ENCODE measurements around the gene SLC22A1.
"Not testable (repeated sequence)": the region's sequence is repeated elsewhere in the genome, so short reads cannot be mapped to it uniquely, and the experiment has no call there.

SLC22A1 gene

GRCh38 chr6:160085713-160086505, 35.7 kb upstream of the SLC22A1 start:
- no peaks in the 10 kb centered on the region for H3K9me3 ChIP-seq (ENCODE audit: control insufficient read depth, low read depth, low read length)
- H3K4me3 ChIP-seq (ENCODE audit: low read length): no peak overlapping the region
- H3K27me3 ChIP-seq (ENCODE audit: control insufficient read depth, insufficient read depth, low read length): no peaks in the 10 kb centered on the region
- H3K27ac ChIP-seq (ENCODE audit: low read length): no peak overlapping the region
- H3K9ac ChIP-seq (ENCODE audit: low read length): no peak overlapping the region
- no peaks in the 10 kb centered on the region for H3K4me1 ChIP-seq (ENCODE audit: control insufficient read depth, low read depth, low read length)
- peaks cover 69% of the 10 kb centered on the region for H3K36me3 ChIP-seq (ENCODE audit: control insufficient read depth, low read depth, low read length)

DNA sequence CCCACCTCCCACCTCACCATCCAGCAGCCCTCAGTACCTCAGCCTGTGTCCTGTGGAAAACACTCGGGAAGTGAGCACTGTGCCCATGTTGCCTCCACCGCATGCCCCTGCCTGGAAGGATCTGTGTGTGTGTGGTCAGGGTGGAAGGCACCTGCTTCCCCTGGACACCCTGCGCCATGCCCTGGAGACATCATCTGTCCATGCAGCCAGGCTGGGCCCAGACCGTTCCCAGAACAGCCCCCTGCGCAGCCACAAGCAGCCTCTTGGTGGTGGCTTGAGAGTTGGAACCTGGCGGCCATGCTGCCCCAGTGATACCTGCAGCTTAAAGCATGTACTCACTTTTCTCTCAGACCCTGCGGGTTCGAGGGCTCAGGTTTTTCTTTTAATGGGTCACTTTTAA, 34.9 kb upstream of the SLC22A1 start:
- Histone ChIP-seq H3K36me3 (ENCODE audit: control insufficient read depth, low read depth, low read length) (peaks cover 74% of the 10 kb centered on the region), H3K4me3 (ENCODE audit: low read length) (no peak overlapping the region), H3K27ac (ENCODE audit: low read length) (no peak overlapping the region), H3K27me3 (ENCODE audit: control insufficient read depth, insufficient read depth, low read length) (no peaks in the 10 kb centered on the region), H3K4me1 (ENCODE audit: control insufficient read depth, low read depth, low read length) (no peaks in the 10 kb centered on the region), H3K9ac (ENCODE audit: low read length) (no peak overlapping the region), H3K9me3 (ENCODE audit: control insufficient read depth, low read depth, low read length) (no peaks in the 10 kb centered on the region)

- H3K4me3 ChIP-seq (ENCODE audit: low read length): no peak overlapping the region
- H3K27ac ChIP-seq (ENCODE audit: low read length): no peak overlapping the region
- H3K4me1 ChIP-seq (ENCODE audit: control insufficient read depth, low read depth, low read length): no peaks in the 10 kb centered on the region
- no peaks in the 10 kb centered on the region for H3K27me3 ChIP-seq (ENCODE audit: control insufficient read depth, insufficient read depth, low read length)
- no peaks in the 10 kb centered on the region for H3K9me3 ChIP-seq (ENCODE audit: control insufficient read depth, low read depth, low read length)
- peaks cover 80% of the 10 kb centered on the region for H3K36me3 ChIP-seq (ENCODE audit: control insufficient read depth, low read depth, low read length)
- H3K9ac ChIP-seq (ENCODE audit: low read length): no peak overlapping the region
Observed at GRCh38 chr6:160088069-160088783, 33.4 kb upstream of the SLC22A1 start.

DNA sequence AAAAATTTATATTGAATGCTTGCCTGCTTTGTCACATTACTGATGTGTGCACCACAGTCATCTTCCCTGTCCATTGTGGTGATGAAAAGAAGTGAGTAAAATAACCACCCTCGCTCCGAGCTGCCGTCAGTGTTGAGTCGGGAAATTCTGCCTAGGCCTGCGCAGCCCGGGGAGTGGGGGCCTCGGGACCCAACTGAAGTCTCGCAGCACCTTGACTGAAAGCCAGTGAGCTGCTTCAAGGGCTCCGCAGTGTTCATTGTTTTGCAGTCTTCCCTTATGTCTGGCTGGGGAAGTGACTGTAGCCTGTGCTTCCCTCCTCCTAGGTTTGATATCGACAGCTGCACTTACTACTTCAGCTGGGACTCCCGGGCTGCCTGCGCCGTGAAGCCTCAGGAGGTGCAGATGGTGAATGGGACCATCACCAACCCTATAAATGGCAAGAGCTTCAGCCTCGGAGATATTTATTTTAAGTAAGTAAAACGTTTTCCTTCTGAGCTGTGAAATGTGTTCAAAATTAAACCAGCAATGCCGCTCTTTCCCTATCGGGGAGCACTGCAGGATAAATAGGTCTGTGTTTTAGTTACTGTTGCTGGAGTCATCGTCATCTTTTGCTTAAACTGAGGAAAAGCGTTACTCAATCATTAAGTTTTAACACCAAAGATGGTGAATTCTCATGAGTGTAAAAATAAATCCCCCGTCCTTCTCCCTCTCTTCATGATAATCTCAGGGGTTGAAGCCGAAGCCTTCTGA, 32.7 kb upstream of the SLC22A1 start:
- Histone ChIP-seq H3K36me3 (ENCODE audit: control insufficient read depth, low read depth, low read length) (peaks cover 83% of the 10 kb centered on the region), H3K9ac (ENCODE audit: low read length) (no peak overlapping the region), H3K9me3 (ENCODE audit: control insufficient read depth, low read depth, low read length) (no peaks in the 10 kb centered on the region), H3K27ac (ENCODE audit: low read length) (no peak overlapping the region), H3K4me1 (ENCODE audit: control insufficient read depth, low read depth, low read length) (no peaks in the 10 kb centered on the region), H3K27me3 (ENCODE audit: control insufficient read depth, insufficient read depth, low read length) (no peaks in the 10 kb centered on the region), H3K4me3 (ENCODE audit: low read length) (no peak overlapping the region)

- Histone ChIP-seq H3K4me3 (ENCODE audit: low read length) (no peak overlapping the region), H3K36me3 (ENCODE audit: control insufficient read depth, low read depth, low read length) (peaks cover 82% of the 10 kb centered on the region), H3K4me1 (ENCODE audit: control insufficient read depth, low read depth, low read length) (no peaks in the 10 kb centered on the region), H3K27ac (ENCODE audit: low read length) (no peak overlapping the region), H3K9me3 (ENCODE audit: control insufficient read depth, low read depth, low read length) (no peaks in the 10 kb centered on the region), H3K27me3 (ENCODE audit: control insufficient read depth, insufficient read depth, low read length) (no peaks in the 10 kb centered on the region), H3K9ac (ENCODE audit: low read length) (no peak overlapping the region)
Observed at GRCh38 chr6:160089534-160089897, 32.1 kb upstream of the SLC22A1 start.

DNA sequence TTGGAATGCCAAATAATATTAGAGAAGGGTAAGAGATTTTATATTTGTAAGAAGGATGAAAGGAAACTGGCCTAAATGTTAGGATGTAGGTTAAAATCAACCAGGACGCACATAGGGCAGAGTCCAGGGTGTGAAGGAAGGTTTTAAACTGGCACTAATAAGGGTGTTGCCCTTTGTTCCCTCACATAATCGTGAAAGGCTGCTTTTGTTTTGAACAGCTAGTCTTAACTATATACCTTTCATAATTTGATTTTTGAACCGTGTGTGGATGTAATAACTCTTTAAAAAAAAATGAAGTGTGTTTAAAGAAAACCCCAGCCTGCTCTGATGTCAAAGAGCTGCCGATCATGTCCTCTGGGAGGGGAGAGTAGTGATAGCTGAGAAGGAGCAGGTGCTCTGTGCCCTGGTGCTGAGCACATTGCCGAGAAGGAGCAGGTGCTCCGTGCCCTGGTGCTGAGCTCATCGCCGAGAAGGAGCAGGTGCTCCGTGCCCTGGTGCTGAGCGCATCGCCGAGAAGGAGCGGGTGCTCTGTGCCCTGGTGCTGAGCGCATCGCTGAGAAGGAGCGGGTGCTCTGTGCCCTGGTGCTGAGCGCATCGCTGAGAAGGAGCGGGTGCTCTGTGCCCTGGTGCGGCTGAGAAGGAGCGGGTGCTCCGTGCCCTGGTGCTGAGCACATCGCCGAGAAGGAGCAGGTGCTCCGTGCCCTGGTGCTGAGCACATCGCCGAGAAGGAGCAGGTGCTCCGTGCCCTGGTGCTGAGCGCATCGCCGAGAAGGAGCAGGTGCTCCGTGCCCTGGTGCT, 31.0 kb upstream of the SLC22A1 start:
- not testable (repeated sequence) for H3K9me3 ChIP-seq (ENCODE audit: control insufficient read depth, low read depth, low read length); H3K9ac ChIP-seq (ENCODE audit: low read length); H3K4me1 ChIP-seq (ENCODE audit: control insufficient read depth, low read depth, low read length); H3K27me3 ChIP-seq (ENCODE audit: control insufficient read depth, insufficient read depth, low read length); H3K27ac ChIP-seq (ENCODE audit: low read length); H3K4me3 ChIP-seq (ENCODE audit: low read length)
- H3K36me3 ChIP-seq (ENCODE audit: control insufficient read depth, low read depth, low read length): peaks cover 80% of the 10 kb centered on the region

DNA sequence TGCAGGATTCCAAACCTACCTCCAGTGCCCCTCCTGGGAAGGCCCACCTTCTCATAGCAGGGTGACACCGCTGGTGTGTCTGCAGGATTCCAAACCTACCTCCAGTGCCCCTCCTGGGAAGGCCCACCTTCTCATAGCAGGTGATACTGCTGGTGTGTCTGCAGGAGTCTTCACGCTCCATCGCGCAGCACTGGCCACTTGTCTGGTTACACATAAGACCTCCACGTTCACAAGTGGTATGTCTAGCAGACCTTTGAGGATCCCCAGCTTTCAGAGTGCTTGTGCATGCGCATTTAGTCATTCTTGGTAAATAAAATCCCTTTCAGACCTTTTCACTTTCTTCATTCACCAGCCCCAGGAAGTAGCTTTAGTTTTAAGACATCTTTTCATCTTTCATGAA, 29.4 kb upstream of the SLC22A1 start:
- not testable (repeated sequence) for H3K9ac ChIP-seq (ENCODE audit: low read length); H3K4me3 ChIP-seq (ENCODE audit: low read length); H3K4me1 ChIP-seq (ENCODE audit: control insufficient read depth, low read depth, low read length); H3K27me3 ChIP-seq (ENCODE audit: control insufficient read depth, insufficient read depth, low read length); H3K27ac ChIP-seq (ENCODE audit: low read length); H3K9me3 ChIP-seq (ENCODE audit: control insufficient read depth, low read depth, low read length)
- peaks cover 79% of the 10 kb centered on the region for H3K36me3 ChIP-seq (ENCODE audit: control insufficient read depth, low read depth, low read length)

DNA sequence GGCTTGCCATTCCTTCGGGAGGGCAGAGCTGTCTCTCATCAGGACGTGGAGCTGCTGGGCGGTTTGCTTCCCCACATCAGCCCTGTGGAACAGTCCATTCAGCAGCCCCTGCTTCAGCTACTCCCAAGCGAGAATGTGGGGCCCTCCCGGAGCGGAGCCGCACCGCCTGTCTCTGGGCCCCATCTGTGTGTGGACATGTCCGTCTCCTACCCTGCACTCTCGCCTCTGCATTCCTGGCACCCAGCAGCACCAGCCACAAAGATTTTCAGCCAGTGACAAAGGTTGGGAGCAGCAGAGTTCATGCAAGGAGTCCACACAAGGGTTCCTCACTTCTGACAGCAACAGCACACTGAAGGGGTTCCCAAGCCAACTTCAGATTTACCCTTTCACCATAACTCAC, 29.0 kb upstream of the SLC22A1 start:
- Histone ChIP-seq H3K27me3 (ENCODE audit: control insufficient read depth, insufficient read depth, low read length) (no peaks in the 10 kb centered on the region), H3K36me3 (ENCODE audit: control insufficient read depth, low read depth, low read length) (peaks cover 79% of the 10 kb centered on the region)

GRCh38 chr6:160093061-160093460, 28.6 kb upstream of the SLC22A1 start:
- Histone ChIP-seq H3K4me1 (ENCODE audit: control insufficient read depth, low read depth, low read length) (no peaks in the 10 kb centered on the region), H3K36me3 (ENCODE audit: control insufficient read depth, low read depth, low read length) (peaks cover 84% of the 10 kb centered on the region), H3K27me3 (ENCODE audit: control insufficient read depth, insufficient read depth, low read length) (no peaks in the 10 kb centered on the region), H3K27ac (ENCODE audit: low read length) (no peak overlapping the region), H3K4me3 (ENCODE audit: low read length) (no peak overlapping the region), H3K9ac (ENCODE audit: low read length) (no peak overlapping the region), H3K9me3 (ENCODE audit: control insufficient read depth, low read depth, low read length) (no peaks in the 10 kb centered on the region)

More for the DNA sequence above, 29.0 kb upstream of the SLC22A1 start:
- no peak overlapping the region for H3K9ac ChIP-seq (ENCODE audit: low read length)
- no peak overlapping the region for H3K27ac ChIP-seq (ENCODE audit: low read length)
- H3K4me3 ChIP-seq (ENCODE audit: low read length): no peak overlapping the region
- no peaks in the 10 kb centered on the region for H3K9me3 ChIP-seq (ENCODE audit: control insufficient read depth, low read depth, low read length)
- no peaks in the 10 kb centered on the region for H3K4me1 ChIP-seq (ENCODE audit: control insufficient read depth, low read depth, low read length)

- no peak overlapping the region for H3K27ac ChIP-seq (ENCODE audit: low read length)
- no peak overlapping the region for H3K9ac ChIP-seq (ENCODE audit: low read length)
- no peaks in the 10 kb centered on the region for H3K9me3 ChIP-seq (ENCODE audit: control insufficient read depth, low read depth, low read length)
- no peaks in the 10 kb centered on the region for H3K4me1 ChIP-seq (ENCODE audit: control insufficient read depth, low read depth, low read length)
- peaks cover 87% of the 10 kb centered on the region for H3K36me3 ChIP-seq (ENCODE audit: control insufficient read depth, low read depth, low read length)
- H3K4me3 ChIP-seq (ENCODE audit: low read length): no peak overlapping the region
- no peaks in the 10 kb centered on the region for H3K27me3 ChIP-seq (ENCODE audit: control insufficient read depth, insufficient read depth, low read length)
Observed at GRCh38 chr6:160093946-160094345, 27.7 kb upstream of the SLC22A1 start.
